Astrocyte (in vitro differentiated cells and primary cell): Measurements from ENCODE around the gene NOL4L. TPM values are rescaled to one million over a fixed set of nuclear protein-coding genes. Genes with fewer than 3 reads are reported as not detected.

Experiments used
- DNase-seq: peaks from one replicate; pipeline ENCODE4 v3.0.0-alpha.2; 2010; ENCODE audit warnings: low read depth
- FAIRE-seq: peaks from 2 replicates; lab custom pipeline; 2011; peaks lifted over from hg19 to GRCh38; lab: Jason Lieb, UNC
- H2AFZ ChIP-seq: 2 replicates; pipeline ENCODE4 v1.6.0; 2012; ENCODE audit warnings: low read depth, low read length, inconsistent platforms
- H3K27ac ChIP-seq: 2 replicates; pipeline ENCODE4 v1.5.1; 2011; ENCODE audit warnings: low read depth, low read length, inconsistent platforms
- H3K27me3 ChIP-seq: 2 replicates; pipeline ENCODE4 v1.6.0; 2011; ENCODE audit warnings: low read length, inconsistent platforms; ENCODE audit not compliant: insufficient read depth
- H3K36me3 ChIP-seq: 2 replicates; pipeline ENCODE4 v1.5.1; 2011; ENCODE audit warnings: low read length, inconsistent platforms; ENCODE audit not compliant: insufficient read depth
- H3K4me1 ChIP-seq: 2 replicates; pipeline ENCODE4 v1.5.1; 2011; ENCODE audit warnings: low read length, inconsistent platforms; ENCODE audit not compliant: insufficient read depth
- H3K4me2 ChIP-seq: 2 replicates; pipeline ENCODE4 v1.6.0; 2012; ENCODE audit warnings: low read length, inconsistent platforms
- H3K4me3 ChIP-seq: 2 replicates; pipeline ENCODE4 v1.5.1; 2011; ENCODE audit warnings: low read depth, mild to moderate bottlenecking, low read length, inconsistent platforms; ENCODE audit not compliant: insufficient read depth
- H3K79me2 ChIP-seq: 2 replicates; pipeline ENCODE4 v1.6.0; 2012; ENCODE audit warnings: mild to moderate bottlenecking, low read length, inconsistent platforms; ENCODE audit not compliant: insufficient read depth
- H3K9ac ChIP-seq: 2 replicates; pipeline ENCODE4 v1.6.0; 2012; ENCODE audit warnings: mild to moderate bottlenecking, low read length, inconsistent platforms
- H3K9me3 ChIP-seq: 2 replicates; pipeline ENCODE4 v1.5.1; 2012; ENCODE audit warnings: low read depth, mild to moderate bottlenecking, low read length, inconsistent platforms; ENCODE audit not compliant: insufficient read depth
- H4K20me1 ChIP-seq: 2 replicates; pipeline ENCODE4 v1.6.0; 2012; ENCODE audit warnings: low read length, inconsistent platforms; ENCODE audit not compliant: insufficient read depth
- H3K27ac Mint-ChIP-seq: one replicate; pipeline ENCODE4 v1.8.0; 2021; ENCODE audit warnings: mild to moderate bottlenecking, mixed read lengths; ENCODE audit not compliant: unreplicated experiment
- H3K27me3 Mint-ChIP-seq: one replicate; pipeline ENCODE4 v1.8.0; 2021; ENCODE audit warnings: low read depth, mixed read lengths; ENCODE audit not compliant: unreplicated experiment
- H3K36me3 Mint-ChIP-seq: one replicate; pipeline ENCODE4 v1.8.0; 2021; ENCODE audit warnings: low read depth, mixed read lengths; ENCODE audit not compliant: unreplicated experiment
- H3K4me1 Mint-ChIP-seq: one replicate; pipeline ENCODE4 v1.8.0; 2021; ENCODE audit warnings: low read depth, mixed read lengths; ENCODE audit not compliant: unreplicated experiment
- H3K4me3 Mint-ChIP-seq: one replicate; pipeline ENCODE4 v1.8.0; 2021; ENCODE audit warnings: mild to moderate bottlenecking, moderate library complexity, mixed read lengths; ENCODE audit not compliant: unreplicated experiment
- H3K9me3 Mint-ChIP-seq: one replicate; pipeline ENCODE4 v1.8.0; 2021; ENCODE audit warnings: mild to moderate bottlenecking, mixed read lengths; ENCODE audit not compliant: unreplicated experiment
- CTCF ChIP-seq: IDR thresholded peaks from 2 replicates; pipeline ENCODE4 v1.5.1; 2011; ENCODE audit warnings: low read depth, mild to moderate bottlenecking, inconsistent platforms, low read length, moderate library complexity; ENCODE audit not compliant: insufficient read depth
- EZH2 ChIP-seq: IDR thresholded peaks from 2 replicates; pipeline ENCODE4 v1.6.1; 2012; ENCODE audit warnings: mild to moderate bottlenecking, low read length, inconsistent platforms; ENCODE audit not compliant: insufficient read depth
- total RNA-seq: library from RNA; stranded (reverse); gene quantifications from 2 replicates; pipeline ENCODE4 v1.2.1, GENCODE V29; 2021

The NOL4L gene
- total RNA-seq, 1 donor from 2014 or later, result 35.5 TPM

- peak overlapping the region; percentile 53 for H3K4me3 ChIP-seq
- TF ChIP-seq CTCF (no peak), EZH2 (no peak)
- peak overlapping the region; percentile 84 for H3K4me2 ChIP-seq
- H3K9ac ChIP-seq, result peak overlapping the region; percentile 79
- Mint-ChIP-seq H3K4me1 (peaks cover 43% of the 10 kb centered on the region), H3K9me3 (no peaks in the 10 kb centered on the region), H3K4me3 (peak overlapping the region; percentile 66), H3K36me3 (peaks cover 9% of the 10 kb centered on the region), H3K27me3 (no peaks in the 10 kb centered on the region), H3K27ac (no peak overlapping the region)
- no peaks in the 10 kb centered on the region for H3K9me3 ChIP-seq
- peaks cover 69% of the 10 kb centered on the region for H3K4me1 ChIP-seq
- H3K36me3 ChIP-seq, result peaks cover 4% of the 10 kb centered on the region
- FAIRE-seq, result no peak
- H2AFZ ChIP-seq, result no peak overlapping the region
- H4K20me1 ChIP-seq, result peaks cover 38% of the 10 kb centered on the region
- no peaks in the 10 kb centered on the region for H3K27me3 ChIP-seq
- peak overlapping the region; percentile 77 for H3K27ac ChIP-seq
- H3K79me2 ChIP-seq, result peaks cover 95% of the 10 kb centered on the region
- no peak for DNase-seq
Observed at GRCh38 chr20:32474717-32474966, 110.5 kb downstream of the NOL4L start.

GRCh38 chr20:32474009-32474716 lies 111.0 kb downstream of the NOL4L start:
- Histone ChIP-seq H3K4me1 (peaks cover 74% of the 10 kb centered on the region), H3K27me3 (no peaks in the 10 kb centered on the region), H3K27ac (peak overlapping the region; percentile 77), H4K20me1 (peaks cover 34% of the 10 kb centered on the region), H3K9me3 (no peaks in the 10 kb centered on the region), H2AFZ (no peak overlapping the region), H3K79me2 (peaks cover 94% of the 10 kb centered on the region), H3K4me3 (peak overlapping the region; percentile 53), H3K4me2 (peak overlapping the region; percentile 84), H3K36me3 (peaks cover 4% of the 10 kb centered on the region), H3K9ac (peak overlapping the region; percentile 79)
- H3K9me3 Mint-ChIP-seq, result no peaks in the 10 kb centered on the region
- no peaks in the 10 kb centered on the region for H3K27me3 Mint-ChIP-seq
- peaks cover 9% of the 10 kb centered on the region for H3K36me3 Mint-ChIP-seq
- H3K4me1 Mint-ChIP-seq, result peaks cover 38% of the 10 kb centered on the region
- H3K27ac Mint-ChIP-seq, result no peak overlapping the region
- peak overlapping the region; percentile 66 for H3K4me3 Mint-ChIP-seq
- no peak for FAIRE-seq
- DNase-seq, result no peak
- TF ChIP-seq EZH2 (no peak), CTCF (no peak)
